Right lobe of liver (tissue), 4 donors: Measurements from ENCODE around the gene STXBP4.

Source experiments
- POLR2A ChIP-seq: fragments of 450-650 bp; IDR thresholded peaks from one replicate; pipeline ENCODE4 v1.6.1; 2017; ENCODE audit warnings: antibody characterized with exemption, mild to moderate bottlenecking
- TF ChIP-seq, protein P1 (sequence below), 4 donors: fragments of 200-600 bp in 3 of 4; fragments of 450-650 bp in 1 of 4; IDR thresholded peaks; one replicate each; pipeline versions ENCODE4 v1.5.1 to v1.8.0; 2016 to 2022; ENCODE audit warnings: antibody characterized with exemption in 4 of 4, mild to moderate bottlenecking in 2 of 4
- donor health status: DM: no; HTN: no; CAD: no.
- donor health status: DM: no; HTN: no; CAD: no.
- donor health status: DM: no; HTN: yes; CAD: no.

DNA sequence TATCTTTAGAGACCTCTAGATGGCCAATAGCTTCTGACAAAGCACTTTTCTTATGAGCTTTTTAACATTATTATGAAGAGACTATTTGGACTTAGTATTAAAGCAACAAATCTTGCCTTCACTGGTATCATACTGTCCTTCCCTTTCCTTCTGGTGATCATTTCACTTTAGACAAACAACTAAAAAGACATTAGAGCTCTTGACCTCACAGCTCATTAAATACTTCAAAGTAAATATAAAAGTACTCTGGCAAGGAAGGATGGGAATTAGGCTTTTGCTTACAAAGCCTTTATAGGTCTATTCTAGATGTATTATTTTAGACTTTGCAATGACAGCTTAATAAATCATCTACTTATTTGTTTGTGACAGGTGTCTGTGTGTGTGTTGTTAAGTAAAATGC, 11.1 kb downstream of the STXBP4 start:
- no peak for TF ChIP-seq POLR2A
- TF ChIP-seq, protein P1, sequence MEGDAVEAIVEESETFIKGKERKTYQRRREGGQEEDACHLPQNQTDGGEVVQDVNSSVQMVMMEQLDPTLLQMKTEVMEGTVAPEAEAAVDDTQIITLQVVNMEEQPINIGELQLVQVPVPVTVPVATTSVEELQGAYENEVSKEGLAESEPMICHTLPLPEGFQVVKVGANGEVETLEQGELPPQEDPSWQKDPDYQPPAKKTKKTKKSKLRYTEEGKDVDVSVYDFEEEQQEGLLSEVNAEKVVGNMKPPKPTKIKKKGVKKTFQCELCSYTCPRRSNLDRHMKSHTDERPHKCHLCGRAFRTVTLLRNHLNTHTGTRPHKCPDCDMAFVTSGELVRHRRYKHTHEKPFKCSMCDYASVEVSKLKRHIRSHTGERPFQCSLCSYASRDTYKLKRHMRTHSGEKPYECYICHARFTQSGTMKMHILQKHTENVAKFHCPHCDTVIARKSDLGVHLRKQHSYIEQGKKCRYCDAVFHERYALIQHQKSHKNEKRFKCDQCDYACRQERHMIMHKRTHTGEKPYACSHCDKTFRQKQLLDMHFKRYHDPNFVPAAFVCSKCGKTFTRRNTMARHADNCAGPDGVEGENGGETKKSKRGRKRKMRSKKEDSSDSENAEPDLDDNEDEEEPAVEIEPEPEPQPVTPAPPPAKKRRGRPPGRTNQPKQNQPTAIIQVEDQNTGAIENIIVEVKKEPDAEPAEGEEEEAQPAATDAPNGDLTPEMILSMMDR (IDR thresholded peaks at IDR 0.05): no peak
